Parathyroid adenoma (tissue), 2 donors: ENCODE results near the gene SLC9A9.

Source experiments
- H2AFZ ChIP-seq: fragments of 300-600 bp; sonication (generic); one replicate; pipeline ENCODE4 v1.7.0; 2017; ENCODE audit warnings: antibody characterized with exemption, mild to moderate bottlenecking
- H3K27ac ChIP-seq: fragments of 300-600 bp; sonication (generic); one replicate; pipeline ENCODE4 v1.7.0; 2017
- H3K27me3 ChIP-seq: fragments of 300-600 bp; sonication (generic); one replicate; pipeline ENCODE4 v1.7.0; 2017; ENCODE audit warnings: low read length; ENCODE audit not compliant: control insufficient read depth, insufficient read depth
- H3K36me3 ChIP-seq: fragments of 300-600 bp; sonication (generic); one replicate; pipeline ENCODE4 v1.7.0; 2017; ENCODE audit warnings: low read length; ENCODE audit not compliant: control insufficient read depth, insufficient read depth
- H3K4me1 ChIP-seq: fragments of 300-600 bp; sonication (generic); one replicate; pipeline ENCODE4 v1.7.0; 2017; ENCODE audit warnings: control low read depth
- H3K4me2 ChIP-seq: fragments of 300-600 bp; sonication (generic); one replicate; pipeline ENCODE4 v1.7.0; 2017; ENCODE audit warnings: low read length
- H3K4me3 ChIP-seq: fragments of 300-600 bp; sonication (generic); one replicate; pipeline ENCODE4 v1.7.0; 2017; ENCODE audit warnings: low read depth, low read length
- H3K79me2 ChIP-seq: fragments of 300-600 bp; sonication (generic); one replicate; pipeline ENCODE4 v1.7.0; 2017; ENCODE audit warnings: control low read depth
- H3K9ac ChIP-seq: fragments of 300-600 bp; sonication (generic); one replicate; pipeline ENCODE4 v1.7.0; 2017; ENCODE audit warnings: mild to moderate bottlenecking
- H3K9me3 ChIP-seq: fragments of 300-600 bp; sonication (generic); one replicate; pipeline ENCODE4 v1.7.0; 2017; ENCODE audit warnings: low read length; ENCODE audit not compliant: control insufficient read depth
- CTCF ChIP-seq: fragments of 300-600 bp; sonication (generic); IDR thresholded peaks from one replicate; pipeline ENCODE4 v1.7.0; 2017; ENCODE audit warnings: antibody characterized with exemption, mild to moderate bottlenecking
- donor health status: primary hyperparathyroidism.

Gene SLC9A9

GRCh38 chr3:143334231-143334630 lies 514.0 kb downstream of the SLC9A9 start:
- Histone ChIP-seq H3K27me3 (no peaks in the 10 kb centered on the region), H3K4me2 (no peak overlapping the region), H3K36me3 (no peaks in the 10 kb centered on the region), H3K27ac (no peak overlapping the region), H3K4me3 (no peak overlapping the region), H3K9ac (no peak overlapping the region), H3K79me2 (no peaks in the 10 kb centered on the region), H3K4me1 (no peaks in the 10 kb centered on the region), H2AFZ (no peak overlapping the region), H3K9me3 (no peaks in the 10 kb centered on the region)
- no peak for TF ChIP-seq CTCF

GRCh38 chr3:143333367-143333766 lies 514.9 kb downstream of the SLC9A9 start:
- Histone ChIP-seq H3K79me2 (no peaks in the 10 kb centered on the region), H3K9ac (no peak overlapping the region), H2AFZ (no peak overlapping the region), H3K27ac (no peak overlapping the region), H3K27me3 (no peaks in the 10 kb centered on the region), H3K4me3 (no peak overlapping the region), H3K4me2 (no peak overlapping the region), H3K9me3 (no peaks in the 10 kb centered on the region), H3K36me3 (no peaks in the 10 kb centered on the region), H3K4me1 (no peaks in the 10 kb centered on the region)
- no peak for TF ChIP-seq CTCF

GRCh38 chr3:143332026-143332425 lies 516.2 kb downstream of the SLC9A9 start:
- H3K27me3 ChIP-seq: no peaks in the 10 kb centered on the region
- H3K4me1 ChIP-seq: no peaks in the 10 kb centered on the region
- H3K4me3 ChIP-seq: no peak overlapping the region
- H3K4me2 ChIP-seq: no peak overlapping the region
- H3K79me2 ChIP-seq: no peaks in the 10 kb centered on the region
- H3K27ac ChIP-seq: no peak overlapping the region
- no peaks in the 10 kb centered on the region for H3K9me3 ChIP-seq
- no peak overlapping the region for H2AFZ ChIP-seq
- no peaks in the 10 kb centered on the region for H3K36me3 ChIP-seq
- no peak for TF ChIP-seq CTCF
- no peak overlapping the region for H3K9ac ChIP-seq

GRCh38 chr3:143331350-143331749 lies 516.9 kb downstream of the SLC9A9 start:
- Histone ChIP-seq H3K4me1 (no peaks in the 10 kb centered on the region), H3K27me3 (no peaks in the 10 kb centered on the region), H2AFZ (no peak overlapping the region), H3K9me3 (no peaks in the 10 kb centered on the region), H3K79me2 (no peaks in the 10 kb centered on the region), H3K36me3 (no peaks in the 10 kb centered on the region), H3K4me3 (no peak overlapping the region), H3K9ac (no peak overlapping the region), H3K27ac (no peak overlapping the region), H3K4me2 (no peak overlapping the region)
- no peak for TF ChIP-seq CTCF

GRCh38 chr3:143330296-143330868 lies 517.9 kb downstream of the SLC9A9 start:
- no peaks in the 10 kb centered on the region for H3K36me3 ChIP-seq
- no peak overlapping the region for H3K9ac ChIP-seq
- H3K4me1 ChIP-seq: no peaks in the 10 kb centered on the region
- H3K4me2 ChIP-seq: no peak overlapping the region
- H3K27me3 ChIP-seq: no peaks in the 10 kb centered on the region
- no peak overlapping the region for H3K4me3 ChIP-seq
- no peak overlapping the region for H2AFZ ChIP-seq
- TF ChIP-seq CTCF: no peak
- H3K79me2 ChIP-seq: no peaks in the 10 kb centered on the region
- H3K9me3 ChIP-seq: no peaks in the 10 kb centered on the region
- no peak overlapping the region for H3K27ac ChIP-seq
